ENCODE measurements around the gene IFNAR2.
"Not testable (repeated sequence)": the region's sequence is repeated elsewhere in the genome, so short reads cannot be mapped to it uniquely, and the experiment has no call there.

IFNAR2 gene

GRCh38 chr21:33244779-33245105, 15.0 kb downstream of the IFNAR2 start:
- no peak for DNase-seq

GRCh38 chr21:33245289-33245918, 15.7 kb downstream of the IFNAR2 start:
- no peak for DNase-seq

DNA sequence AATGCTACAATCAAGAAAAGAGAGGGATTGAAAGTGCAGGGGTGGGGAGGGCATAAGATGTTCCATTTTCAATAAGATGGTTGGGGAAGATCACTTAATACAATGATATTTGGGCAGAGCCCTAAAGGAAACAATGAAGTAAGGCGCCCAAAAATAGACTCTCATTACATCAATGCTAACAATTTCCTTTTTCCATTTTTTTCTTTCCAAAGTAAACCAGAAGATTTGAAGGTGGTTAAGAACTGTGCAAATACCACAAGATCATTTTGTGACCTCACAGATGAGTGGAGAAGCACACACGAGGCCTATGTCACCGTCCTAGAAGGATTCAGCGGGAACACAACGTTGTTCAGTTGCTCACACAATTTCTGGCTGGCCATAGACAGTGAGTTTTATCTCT, 16.8 kb downstream of the IFNAR2 start:
- DNase-seq, result no peak

- DNase-seq, result no peak
These were observed 17.2 kb downstream of the IFNAR2 start for GRCh38 chr21:33246963-33247362.

DNA sequence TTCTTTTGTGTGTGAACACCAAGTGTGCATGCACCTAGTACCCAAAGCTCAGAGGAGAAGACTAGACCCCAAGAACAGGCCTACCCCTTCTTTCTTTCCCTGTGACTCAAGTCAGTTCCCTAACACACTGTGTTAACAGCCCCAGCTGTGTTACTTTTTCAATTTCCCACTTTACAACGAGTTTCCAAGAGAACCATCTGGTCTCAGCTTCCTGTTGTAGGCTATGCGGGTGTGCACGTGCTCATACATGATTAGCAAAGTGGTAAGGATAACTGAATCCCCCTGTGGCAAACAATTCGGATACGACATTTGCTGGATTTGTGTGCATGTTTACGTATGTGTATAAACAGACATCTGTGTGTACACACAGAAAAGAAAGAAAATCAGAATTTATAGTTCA, 17.9 kb downstream of the IFNAR2 start:
- no peak for DNase-seq

DNA sequence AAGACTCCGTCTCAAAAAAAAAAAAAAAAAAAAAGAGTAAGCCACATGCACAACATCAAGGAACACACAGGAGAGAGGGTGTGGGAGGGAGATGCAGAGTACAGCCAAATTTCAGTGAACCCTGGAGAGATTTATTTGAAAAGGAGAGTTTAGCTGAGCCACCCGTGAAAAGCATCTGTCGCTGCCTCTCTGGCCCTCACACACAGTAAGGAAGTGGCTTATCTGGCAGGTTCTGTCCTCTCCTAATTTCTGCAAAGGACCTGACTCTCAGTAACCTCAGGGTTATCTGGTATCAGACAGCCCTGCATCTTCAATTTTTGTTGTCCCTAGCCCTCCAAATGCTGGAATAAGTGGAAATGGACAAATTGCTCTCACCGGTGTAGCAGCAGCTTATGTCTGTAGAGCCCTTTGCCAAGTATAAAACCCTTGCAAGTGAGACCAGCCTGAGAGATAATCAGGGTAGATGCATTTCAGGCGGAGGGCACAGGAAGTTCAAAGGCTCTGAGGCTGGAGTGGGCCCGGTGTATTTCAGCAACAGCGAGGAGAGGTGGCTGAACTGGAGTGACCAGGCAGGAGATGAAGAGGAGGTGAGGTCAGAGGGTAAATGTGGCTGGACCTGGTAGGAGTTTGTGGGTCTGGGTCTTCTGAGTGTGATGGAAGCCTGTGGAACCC, 19.7 kb downstream of the IFNAR2 start:
- no peak for DNase-seq

- no peak for DNase-seq
These were observed 21.4 kb downstream of the IFNAR2 start for GRCh38 chr21:33251119-33251518.

- DNase-seq, result not testable (repeated sequence)
These were observed 23.6 kb downstream of the IFNAR2 start for GRCh38 chr21:33253382-33253781.

DNA sequence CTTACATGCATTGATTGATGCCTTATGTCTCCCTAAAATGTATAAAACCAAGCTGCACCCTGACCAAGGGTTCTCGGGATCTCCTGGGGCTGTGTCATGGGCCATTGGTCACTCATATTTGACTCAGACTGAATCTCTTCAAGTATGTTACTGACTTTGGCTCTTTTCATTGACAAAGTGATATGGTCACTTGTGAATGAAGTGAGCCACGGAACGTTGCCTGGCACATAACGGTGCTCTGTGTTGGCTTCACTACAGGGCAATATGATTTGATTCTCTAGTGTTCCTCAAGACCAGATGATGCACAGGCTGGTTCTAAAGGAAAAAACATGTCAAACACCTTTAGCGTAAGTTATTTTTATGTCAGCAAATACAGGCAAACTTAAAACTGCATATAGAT, 25.0 kb downstream of the IFNAR2 start:
- no peak for DNase-seq

- no peak for DNase-seq
These were observed 25.7 kb downstream of the IFNAR2 start for GRCh38 chr21:33255404-33255803.

DNA sequence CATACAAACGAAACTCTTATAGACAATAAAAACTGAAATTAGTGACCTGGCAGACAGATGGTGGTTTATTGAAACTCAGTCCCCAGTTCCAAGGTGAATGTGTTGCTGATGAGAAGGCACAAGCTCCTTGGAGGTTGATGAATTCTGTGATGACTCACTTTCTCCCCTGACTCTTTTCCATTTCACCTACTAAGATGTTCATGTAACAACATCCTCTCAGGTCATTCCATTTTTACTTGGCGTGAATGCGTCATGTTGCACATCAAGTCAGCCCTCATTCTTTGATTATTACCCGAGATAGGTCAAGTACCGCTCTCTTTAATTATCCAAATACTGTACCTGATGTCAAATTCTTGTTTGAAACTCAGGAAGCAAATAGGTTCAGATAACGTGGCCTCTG, 26.3 kb downstream of the IFNAR2 start:
- DNase-seq, result no peak

DNA sequence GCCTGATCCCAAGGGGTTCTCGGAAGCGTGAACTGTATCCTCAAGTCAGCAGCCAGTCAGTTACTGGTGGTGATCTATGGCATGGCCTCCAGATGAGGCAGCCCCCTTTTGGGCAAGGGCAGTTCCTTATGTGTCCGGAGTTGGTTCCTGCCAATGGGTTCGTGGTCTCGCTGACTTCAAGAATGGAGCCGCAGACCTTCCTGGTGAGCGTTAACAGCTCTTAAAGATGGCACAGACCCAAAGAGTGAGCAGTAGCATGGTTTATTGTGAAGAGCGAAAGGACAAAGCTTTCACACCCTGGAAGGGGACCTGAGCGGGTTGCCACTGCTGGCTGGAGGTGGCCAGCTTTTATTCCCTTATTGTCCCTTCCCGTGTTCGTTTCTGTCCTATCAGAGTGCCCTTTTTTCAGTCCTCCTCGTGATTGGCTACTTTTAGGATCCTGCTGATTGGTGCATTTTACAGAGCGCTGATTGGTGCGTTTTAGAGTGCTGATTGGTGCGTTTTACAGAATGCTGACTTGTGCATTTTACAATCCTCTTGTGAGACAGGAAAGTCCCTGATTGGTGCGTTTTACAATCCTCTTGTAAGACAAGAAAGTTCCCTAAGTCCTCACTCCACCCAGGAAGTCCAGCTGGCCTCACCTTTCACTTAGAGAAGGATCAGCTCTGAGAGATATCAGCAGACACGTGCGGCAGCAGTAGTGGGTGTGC, 27.5 kb downstream of the IFNAR2 start:
- DNase-seq, result no peak

- no peak for DNase-seq
These were observed 28.7 kb downstream of the IFNAR2 start for GRCh38 chr21:33258475-33258874.

DNA sequence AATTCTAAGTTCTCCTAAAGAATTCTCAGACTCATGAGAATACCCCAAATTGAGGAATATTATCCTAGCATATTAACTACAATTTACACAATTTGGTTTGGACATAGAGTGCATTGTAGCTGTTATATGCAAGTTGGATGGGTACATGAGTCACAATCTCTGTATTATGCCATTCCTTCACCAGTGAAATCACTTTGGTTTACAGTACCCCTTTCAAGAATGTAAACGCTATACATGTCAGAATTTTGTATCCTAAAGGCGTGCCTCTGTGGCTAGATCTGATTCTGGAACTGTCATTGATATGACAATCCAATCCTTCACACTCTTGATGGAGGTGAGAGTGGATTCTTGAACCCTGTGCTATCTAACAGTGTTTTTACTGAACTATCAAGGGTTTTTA, 29.7 kb downstream of the IFNAR2 start:
- DNase-seq, result no peak

GRCh38 chr21:33259995-33260394, 30.3 kb downstream of the IFNAR2 start:
- peak in 6 of 14 donors; percentile 7 to 34 (median 18) for DNase-seq

- peak in 3 of 14 donors; percentile 3 to 16 (median 14) for DNase-seq
These were observed 31.9 kb downstream of the IFNAR2 start for GRCh38 chr21:33261635-33262034.

GRCh38 chr21:33262921-33263320, 33.2 kb downstream of the IFNAR2 start:
- DNase-seq, result no peak

DNA sequence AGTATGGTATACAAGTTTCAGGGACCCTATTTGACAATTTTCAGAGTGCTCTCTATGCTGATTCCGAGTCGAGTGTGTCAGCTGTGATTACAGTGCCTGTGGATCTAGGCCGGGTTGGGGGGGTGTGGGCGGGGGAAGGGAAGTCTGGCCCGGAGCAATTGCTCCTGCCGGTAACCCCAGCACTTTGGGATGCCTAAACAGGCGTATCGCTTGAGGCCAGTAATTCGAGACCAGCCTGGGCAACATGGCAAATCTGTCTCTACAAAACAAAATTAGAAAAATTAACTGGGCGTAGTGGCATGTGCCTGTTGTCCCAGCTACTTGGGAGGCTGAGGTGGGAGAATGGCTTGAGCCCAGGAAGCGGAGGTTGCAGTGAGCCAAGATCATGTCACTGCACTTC, 34.8 kb downstream of the IFNAR2 start:
- no peak for DNase-seq

GRCh38 chr21:33265664-33266049, 35.9 kb downstream of the IFNAR2 start:
- DNase-seq, result peak in 8 of 14 donors; percentile 17 to 44 (median 26)

DNA sequence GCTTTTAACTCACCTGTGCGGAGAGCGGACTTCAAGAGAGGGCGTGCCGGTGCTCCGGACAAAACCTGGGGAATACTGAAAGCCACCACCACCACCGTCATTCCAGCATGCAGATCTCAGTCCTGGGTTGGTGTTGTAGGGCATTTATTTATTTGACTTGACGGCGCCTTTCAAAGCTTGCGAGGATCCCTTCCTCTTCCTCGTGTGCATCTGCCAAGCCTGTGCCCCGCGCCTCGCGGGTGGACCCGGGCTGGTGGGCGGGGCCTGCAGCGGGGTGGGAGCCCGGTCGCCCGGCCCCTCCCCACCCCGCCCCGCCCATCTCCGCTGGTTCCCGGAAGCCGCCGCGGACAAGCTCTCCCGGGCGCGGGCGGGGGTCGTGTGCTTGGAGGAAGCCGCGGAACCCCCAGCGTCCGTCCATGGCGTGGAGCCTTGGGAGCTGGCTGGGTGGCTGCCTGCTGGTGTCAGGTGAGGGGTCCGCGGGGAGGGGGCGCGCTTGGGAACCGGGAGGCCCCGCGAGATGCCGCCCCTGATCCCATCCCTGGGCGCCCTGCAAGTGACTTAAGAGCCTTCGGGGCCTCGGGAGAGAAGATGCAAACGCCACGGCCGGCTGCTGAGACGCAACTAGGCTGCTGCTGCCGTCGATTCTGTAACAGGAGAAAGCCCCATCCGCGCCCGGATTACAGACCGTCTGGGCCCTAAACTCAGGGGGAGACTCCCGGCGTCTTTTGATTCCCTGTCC, 36.5 kb downstream of the IFNAR2 start, which contains the start of gene IL10RB:
Gene IL10RB (plus strand): TSS at position 318 of the 739 bp plus-strand sequence. CDS start 99 bp downstream, at position 417.
- DNase-seq, result peak in 12 of 14 donors; percentile 21 to 84 (median 50)

DNA sequence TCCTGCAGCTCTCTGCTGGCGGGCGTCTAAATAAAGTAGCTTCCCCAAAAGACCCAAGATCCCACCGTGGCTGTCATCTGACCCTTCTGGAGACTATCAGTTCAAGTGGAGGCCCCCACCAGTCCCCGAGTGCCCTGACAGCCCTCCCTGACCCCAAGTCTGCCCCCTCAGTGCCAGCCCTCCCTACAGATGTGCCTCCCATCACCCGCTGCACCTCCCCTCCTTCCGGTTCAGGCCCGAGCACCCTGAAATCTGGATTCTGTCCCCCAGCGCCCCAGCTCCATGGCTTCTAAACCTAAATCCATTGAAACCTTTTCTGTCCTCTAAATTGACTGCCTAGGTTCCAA, 37.0 kb downstream of the IFNAR2 start:
- peak in 4 of 14 donors; percentile 33 to 58 (median 50) for DNase-seq

DNA sequence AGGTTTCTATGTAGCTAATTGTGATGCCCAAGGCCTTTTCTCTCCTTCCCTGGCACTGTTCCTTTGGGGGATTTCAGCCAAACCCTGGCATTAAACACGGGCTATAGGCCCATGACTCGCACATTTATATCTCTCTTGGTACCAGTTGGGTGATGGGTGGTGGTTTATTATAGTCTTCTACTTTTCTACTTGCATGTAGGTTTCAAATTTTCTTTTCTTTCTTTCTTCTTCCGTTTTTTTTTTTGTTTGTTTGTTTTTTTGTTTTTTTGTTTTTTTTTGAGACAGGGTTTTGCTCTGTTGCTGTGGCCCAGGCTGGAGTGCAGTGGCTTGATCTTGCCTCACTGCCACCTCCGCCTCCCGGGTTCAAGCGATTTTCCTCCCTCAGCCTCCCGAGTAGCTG, 37.5 kb downstream of the IFNAR2 start:
- no peak for DNase-seq

- DNase-seq, result peak in 1 of 14 donors; percentile 31
These were observed 38.6 kb downstream of the IFNAR2 start for GRCh38 chr21:33268393-33268736.
